Measurements from ENCODE around the gene DENND4C. TPM values are rescaled to one million over a fixed set of nuclear protein-coding genes. Genes with fewer than 3 reads are reported as not detected.
A peak's percentile ranks its signal among the peaks of the same experiment; 100 is the strongest.

Gene DENND4C
- total RNA-seq, 3 donors from 2014 or later (not counting 1 experiment from before 2014, with no cell fraction given) = 82.6 to 115 (median 100) TPM

DNA sequence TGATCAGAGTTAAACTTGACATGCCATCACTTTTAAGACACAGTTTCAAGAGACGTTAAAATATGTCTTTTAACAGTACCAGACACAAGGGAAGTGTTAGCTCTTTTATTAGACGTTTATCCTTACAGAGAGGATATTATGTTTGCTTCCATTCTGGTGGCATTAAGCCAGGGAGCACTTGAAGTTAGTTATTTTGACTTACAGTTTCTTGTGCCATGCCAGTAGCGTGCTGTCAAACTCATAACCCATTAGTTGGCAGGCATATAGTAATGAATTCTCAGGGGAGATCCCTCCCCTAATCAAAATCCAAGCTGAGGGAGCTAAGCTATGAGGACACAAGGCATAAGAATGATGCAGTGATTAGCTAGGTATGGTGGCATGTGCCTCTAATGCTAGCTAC is 83.1 kb downstream of the DENND4C start:
- H3K9me3 Mint-ChIP-seq = no peaks in the 10 kb centered on the region

DNA sequence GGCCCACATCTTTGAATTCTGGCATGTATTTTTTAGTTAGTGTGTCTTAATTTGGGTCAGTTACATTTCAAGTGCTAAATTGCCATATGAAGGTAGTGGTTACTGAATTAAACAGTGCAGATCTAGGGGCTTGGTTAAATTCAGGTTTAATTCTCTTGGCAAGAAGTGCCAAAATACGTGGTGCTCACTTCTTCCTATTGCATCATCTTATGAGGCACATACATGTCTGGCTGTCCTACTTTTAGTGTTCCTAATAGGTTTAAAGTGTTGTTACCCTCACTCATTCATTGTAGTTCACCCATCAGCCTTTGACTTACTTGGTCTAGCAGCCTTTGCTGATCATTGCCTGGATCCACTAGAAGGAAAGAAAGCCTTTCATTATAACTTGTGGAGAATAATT is 90.0 kb downstream of the DENND4C start:
- no peak overlapping the region for H3K27ac Mint-ChIP-seq
- no peak overlapping the region for H3K4me3 Mint-ChIP-seq
- no peaks in the 10 kb centered on the region for H3K9me3 Mint-ChIP-seq
- intact Hi-C loops (cut with micrococcal nuclease) = no loop called here
- DNase-seq (no peak), ATAC-seq (no peak)
- no peaks in the 10 kb centered on the region for H3K9me3 ChIP-seq (ENCODE audit: control insufficient read depth, insufficient read depth, low read length)
- H3K4me3 ChIP-seq (ENCODE audit: low read length) = no peak overlapping the region
- 57% methylated on average over 1 of the region's 1 CpG for WGBS (ENCODE audit: insufficient coverage)
- H3K4me1 Mint-ChIP-seq = peaks cover 0 to 9% of the 10 kb centered on the region in 2 donors
- no peaks in the 10 kb centered on the region for H3K27me3 Mint-ChIP-seq (ENCODE audit: low read depth in 2 of 2)
- no peaks in the 10 kb centered on the region for H3K27me3 ChIP-seq (ENCODE audit: control insufficient read depth, insufficient read depth, low read length)
- no peak overlapping the region for H3K27ac ChIP-seq (ENCODE audit: low read length)
- H3K36me3 Mint-ChIP-seq = no peaks in the 10 kb centered on the region
- TF ChIP-seq, protein P1, sequence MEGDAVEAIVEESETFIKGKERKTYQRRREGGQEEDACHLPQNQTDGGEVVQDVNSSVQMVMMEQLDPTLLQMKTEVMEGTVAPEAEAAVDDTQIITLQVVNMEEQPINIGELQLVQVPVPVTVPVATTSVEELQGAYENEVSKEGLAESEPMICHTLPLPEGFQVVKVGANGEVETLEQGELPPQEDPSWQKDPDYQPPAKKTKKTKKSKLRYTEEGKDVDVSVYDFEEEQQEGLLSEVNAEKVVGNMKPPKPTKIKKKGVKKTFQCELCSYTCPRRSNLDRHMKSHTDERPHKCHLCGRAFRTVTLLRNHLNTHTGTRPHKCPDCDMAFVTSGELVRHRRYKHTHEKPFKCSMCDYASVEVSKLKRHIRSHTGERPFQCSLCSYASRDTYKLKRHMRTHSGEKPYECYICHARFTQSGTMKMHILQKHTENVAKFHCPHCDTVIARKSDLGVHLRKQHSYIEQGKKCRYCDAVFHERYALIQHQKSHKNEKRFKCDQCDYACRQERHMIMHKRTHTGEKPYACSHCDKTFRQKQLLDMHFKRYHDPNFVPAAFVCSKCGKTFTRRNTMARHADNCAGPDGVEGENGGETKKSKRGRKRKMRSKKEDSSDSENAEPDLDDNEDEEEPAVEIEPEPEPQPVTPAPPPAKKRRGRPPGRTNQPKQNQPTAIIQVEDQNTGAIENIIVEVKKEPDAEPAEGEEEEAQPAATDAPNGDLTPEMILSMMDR (IDR thresholded peaks at IDR 0.05) = no peak
- no peaks in the 10 kb centered on the region for H3K4me1 ChIP-seq (ENCODE audit: control insufficient read depth, insufficient read depth, low read length)
- H3K36me3 ChIP-seq (ENCODE audit: control insufficient read depth, insufficient read depth, low read length) = peaks cover 26% of the 10 kb centered on the region

More for the DNA sequence above, 83.1 kb downstream of the DENND4C start:
- no peak overlapping the region for H3K4me3 Mint-ChIP-seq
- no peak for ATAC-seq
- WGBS (ENCODE audit: insufficient coverage) = 100% methylated on average over 1 of the region's 3 CpGs
- H3K27me3 ChIP-seq (ENCODE audit: control insufficient read depth, insufficient read depth, low read length) = no peaks in the 10 kb centered on the region
- no peaks in the 10 kb centered on the region for H3K9me3 ChIP-seq (ENCODE audit: control insufficient read depth, insufficient read depth, low read length)
- H3K4me1 Mint-ChIP-seq = peaks cover 12 to 14% of the 10 kb centered on the region in 2 donors
- DNase-seq = no peak
- H3K36me3 Mint-ChIP-seq = peaks cover 6% of the 10 kb centered on the region
- no peaks in the 10 kb centered on the region for H3K4me1 ChIP-seq (ENCODE audit: control insufficient read depth, insufficient read depth, low read length)
- TF ChIP-seq, protein P1 (IDR thresholded peaks at IDR 0.05) = no peak
- H3K27ac Mint-ChIP-seq = peak overlapping the region; percentile 65 to 68
- no peak overlapping the region for H3K4me3 ChIP-seq (ENCODE audit: low read length)
- intact Hi-C loops (cut with micrococcal nuclease) = no loop called here
- H3K27ac ChIP-seq (ENCODE audit: low read length) = no peak overlapping the region
- no peaks in the 10 kb centered on the region for H3K27me3 Mint-ChIP-seq (ENCODE audit: low read depth in 2 of 2)
- peaks cover 21% of the 10 kb centered on the region for H3K36me3 ChIP-seq (ENCODE audit: control insufficient read depth, insufficient read depth, low read length)

DNA sequence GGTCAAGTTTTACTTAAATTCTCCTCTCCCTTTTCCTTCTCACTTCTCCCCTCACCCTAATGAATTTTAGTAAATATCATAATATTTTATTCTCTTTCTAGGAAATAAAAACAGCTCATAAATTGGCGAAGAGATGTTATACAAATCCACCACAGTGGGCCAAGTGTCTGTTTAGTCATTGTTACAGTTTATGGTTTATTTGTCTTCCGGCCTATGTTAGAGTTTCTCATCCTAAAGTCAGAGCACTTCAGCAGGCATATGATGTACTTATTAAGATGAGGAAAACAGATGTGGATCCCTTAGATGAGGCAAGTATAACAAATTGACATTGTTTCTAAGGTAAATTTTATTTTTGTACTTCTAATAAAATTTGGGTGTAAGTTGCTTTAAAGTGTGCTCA is 101.4 kb downstream of the DENND4C start:
- H3K36me3 Mint-ChIP-seq = peaks cover 7% of the 10 kb centered on the region

DNA sequence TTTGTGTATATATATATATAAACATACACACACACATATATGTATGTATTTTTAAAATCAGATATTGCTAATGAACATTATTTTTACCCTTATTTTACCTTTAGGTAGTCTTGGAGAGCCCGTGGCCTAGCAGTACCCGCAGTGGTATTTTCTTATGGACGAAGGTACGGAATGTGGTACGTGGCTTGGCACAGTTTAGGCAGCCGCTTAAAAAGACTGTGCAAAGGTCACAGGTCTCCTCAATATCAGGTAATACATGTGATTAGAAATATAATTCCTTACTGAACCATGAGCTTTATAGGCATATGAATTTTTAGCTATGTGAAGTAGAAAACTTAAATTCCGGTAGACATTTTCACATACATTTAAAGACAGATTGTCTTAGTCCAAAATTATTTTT is 105.7 kb downstream of the DENND4C start:
- H3K27ac Mint-ChIP-seq = no peak overlapping the region
- Histone ChIP-seq H3K4me1 (ENCODE audit: control insufficient read depth, insufficient read depth, low read length) (no peaks in the 10 kb centered on the region), H3K27me3 (ENCODE audit: control insufficient read depth, insufficient read depth, low read length) (no peaks in the 10 kb centered on the region), H3K9me3 (ENCODE audit: control insufficient read depth, insufficient read depth, low read length) (no peaks in the 10 kb centered on the region), H3K4me3 (ENCODE audit: low read length) (no peak overlapping the region), H3K36me3 (ENCODE audit: control insufficient read depth, insufficient read depth, low read length) (peaks cover 64% of the 10 kb centered on the region), H3K27ac (ENCODE audit: low read length) (no peak overlapping the region)
- H3K4me3 Mint-ChIP-seq = no peak overlapping the region
- intact Hi-C loops (cut with micrococcal nuclease) = no loop called here
- ATAC-seq (no peak), DNase-seq (no peak)
- H3K9me3 Mint-ChIP-seq = no peaks in the 10 kb centered on the region
- peaks cover 6 to 11% of the 10 kb centered on the region in 2 donors for H3K4me1 Mint-ChIP-seq
- TF ChIP-seq, protein P1 (IDR thresholded peaks at IDR 0.05) = no peak
- peaks cover 25% of the 10 kb centered on the region for H3K36me3 Mint-ChIP-seq
- no peaks in the 10 kb centered on the region for H3K27me3 Mint-ChIP-seq (ENCODE audit: low read depth in 2 of 2)
- 99% methylated on average over 6 of the region's 7 CpGs for WGBS (ENCODE audit: insufficient coverage)

More for the DNA sequence above, 101.4 kb downstream of the DENND4C start:
- TF ChIP-seq, protein P1 (IDR thresholded peaks at IDR 0.05) = no peak
- Histone ChIP-seq H3K4me1 (ENCODE audit: control insufficient read depth, insufficient read depth, low read length) (no peaks in the 10 kb centered on the region), H3K4me3 (ENCODE audit: low read length) (no peak overlapping the region), H3K36me3 (ENCODE audit: control insufficient read depth, insufficient read depth, low read length) (peaks cover 39% of the 10 kb centered on the region), H3K27me3 (ENCODE audit: control insufficient read depth, insufficient read depth, low read length) (no peaks in the 10 kb centered on the region), H3K9me3 (ENCODE audit: control insufficient read depth, insufficient read depth, low read length) (no peaks in the 10 kb centered on the region), H3K27ac (ENCODE audit: low read length) (no peak overlapping the region)
- H3K9me3 Mint-ChIP-seq = no peaks in the 10 kb centered on the region
- no peak overlapping the region for H3K27ac Mint-ChIP-seq
- intact Hi-C loops (cut with micrococcal nuclease) = no loop called here
- ATAC-seq (no peak), DNase-seq (no peak)
- no peak overlapping the region for H3K4me3 Mint-ChIP-seq
- WGBS (ENCODE audit: insufficient coverage) = 90% methylated on average over 2 of the region's 2 CpGs
- no peaks in the 10 kb centered on the region for H3K27me3 Mint-ChIP-seq (ENCODE audit: low read depth in 2 of 2)
- H3K4me1 Mint-ChIP-seq = no peaks in the 10 kb centered on the region
